ENCODE measurements around the gene ZFX.
A peak's percentile ranks its signal among the peaks of the same experiment; 100 is the strongest.

ZFX gene

GRCh38 chrX:24144528-24144927 is 5.0 kb upstream of the ZFX start:
- peaks cover 5% of the 10 kb centered on the region for H3K27me3 Mint-ChIP-seq (ENCODE audit: low read depth)
- peak overlapping the region in 2 of 3 experiments; percentile 100 for H3K27ac Mint-ChIP-seq
- no peak for TF ChIP-seq CTCF (IDR thresholded peaks at IDR 0.05; ENCODE audit: unreplicated experiment in 3 of 3)
- no peaks in the 10 kb centered on the region for H3K36me3 Mint-ChIP-seq (ENCODE audit: low read depth)
- H3K9me3 Mint-ChIP-seq, result no peaks in the 10 kb centered on the region
- peaks cover 58% of the 10 kb centered on the region for H3K4me1 Mint-ChIP-seq
- H3K4me3 Mint-ChIP-seq, result no peak overlapping the region

GRCh38 chrX:24145303-24146186 is 4.0 kb upstream of the ZFX start:
- Mint-ChIP-seq H3K4me1 (peaks cover 54% of the 10 kb centered on the region), H3K9me3 (no peaks in the 10 kb centered on the region), H3K27me3 (ENCODE audit: low read depth) (peaks cover 5% of the 10 kb centered on the region), H3K27ac (peak overlapping the region; percentile 100), H3K4me3 (peak overlapping the region; percentile 56 to 71 (median 58)), H3K36me3 (ENCODE audit: low read depth) (no peaks in the 10 kb centered on the region)
- peak in 2 of 3 experiments; percentile 11 to 16 for TF ChIP-seq CTCF (IDR thresholded peaks at IDR 0.05; ENCODE audit: unreplicated experiment in 3 of 3)

GRCh38 chrX:24146283-24146949 is 3.1 kb upstream of the ZFX start:
- peaks cover 61% of the 10 kb centered on the region for H3K4me1 Mint-ChIP-seq
- H3K27me3 Mint-ChIP-seq (ENCODE audit: low read depth), result peaks cover 5% of the 10 kb centered on the region
- peak overlapping the region; percentile 66 to 71 (median 67) for H3K4me3 Mint-ChIP-seq
- no peaks in the 10 kb centered on the region for H3K9me3 Mint-ChIP-seq
- H3K36me3 Mint-ChIP-seq (ENCODE audit: low read depth), result peaks cover 6% of the 10 kb centered on the region
- H3K27ac Mint-ChIP-seq, result peak overlapping the region; percentile 100
- TF ChIP-seq CTCF (IDR thresholded peaks at IDR 0.05; ENCODE audit: unreplicated experiment in 3 of 3), result no peak

- Mint-ChIP-seq H3K9me3 (no peaks in the 10 kb centered on the region), H3K4me1 (peaks cover 63% of the 10 kb centered on the region), H3K4me3 (peak overlapping the region; percentile 33 to 69 (median 59)), H3K27me3 (ENCODE audit: low read depth) (no peaks in the 10 kb centered on the region), H3K36me3 (ENCODE audit: low read depth) (peaks cover 9% of the 10 kb centered on the region), H3K27ac (peak overlapping the region; percentile 100)
- TF ChIP-seq CTCF (IDR thresholded peaks at IDR 0.05; ENCODE audit: unreplicated experiment in 3 of 3), result no peak
Observed at GRCh38 chrX:24147165-24147564, 2.4 kb upstream of the ZFX start.

GRCh38 chrX:24148121-24148520 is 1.4 kb upstream of the ZFX start:
- no peaks in the 10 kb centered on the region for H3K27me3 Mint-ChIP-seq (ENCODE audit: low read depth)
- H3K36me3 Mint-ChIP-seq (ENCODE audit: low read depth), result peaks cover 16% of the 10 kb centered on the region
- TF ChIP-seq CTCF (IDR thresholded peaks at IDR 0.05; ENCODE audit: unreplicated experiment in 3 of 3), result no peak
- peaks cover 68% of the 10 kb centered on the region for H3K4me1 Mint-ChIP-seq
- peak overlapping the region; percentile 100 for H3K27ac Mint-ChIP-seq
- H3K4me3 Mint-ChIP-seq, result peak overlapping the region; percentile 87 to 96 (median 94)
- no peaks in the 10 kb centered on the region for H3K9me3 Mint-ChIP-seq

Measured in nephron (organoid).